GM12875 (cell line): Measurements from ENCODE around the gene LCLAT1.

Experiments
- H3K4me3 ChIP-seq: one replicate; pipeline ENCODE4 v1.5.1; 2011; ENCODE audit warnings: low read depth, low read length, control low read depth
- TF ChIP-seq, protein P1 (sequence below): IDR thresholded peaks from 2 replicates; pipeline ENCODE4 v1.5.1; 2011; ENCODE audit warnings: low read depth, mild to moderate bottlenecking, control low read depth, inconsistent platforms, low read length, moderate library complexity, borderline replicate concordance; ENCODE audit not compliant: insufficient read depth

LCLAT1 gene

DNA sequence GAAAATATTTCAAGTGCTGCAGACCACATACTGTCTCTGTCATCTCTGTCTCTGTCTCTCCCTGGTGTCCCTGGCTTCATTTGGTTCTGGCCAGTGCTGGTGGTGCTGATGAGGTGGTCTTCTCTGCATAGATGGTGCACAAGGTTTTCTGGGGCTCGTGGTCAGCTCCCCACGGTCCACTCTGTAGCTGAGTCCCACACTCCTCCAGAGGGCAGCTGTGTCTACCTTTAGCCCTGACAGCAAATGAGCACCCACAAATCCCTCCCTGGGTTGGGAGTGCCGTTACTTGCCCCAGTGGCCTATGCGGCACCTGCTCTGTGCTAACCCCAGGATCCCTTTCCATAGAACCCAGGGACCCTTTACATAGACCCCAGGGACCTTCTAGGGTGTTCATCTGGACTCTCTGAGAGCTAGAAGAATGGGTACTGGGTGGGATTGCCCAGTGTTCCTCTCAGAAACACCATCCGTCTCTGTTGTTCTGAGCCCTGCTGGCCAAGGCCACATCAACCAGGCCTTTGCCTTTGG, 230.9 kb downstream of the LCLAT1 start:
- no peak overlapping the region for H3K4me3 ChIP-seq
- TF ChIP-seq, protein P1, sequence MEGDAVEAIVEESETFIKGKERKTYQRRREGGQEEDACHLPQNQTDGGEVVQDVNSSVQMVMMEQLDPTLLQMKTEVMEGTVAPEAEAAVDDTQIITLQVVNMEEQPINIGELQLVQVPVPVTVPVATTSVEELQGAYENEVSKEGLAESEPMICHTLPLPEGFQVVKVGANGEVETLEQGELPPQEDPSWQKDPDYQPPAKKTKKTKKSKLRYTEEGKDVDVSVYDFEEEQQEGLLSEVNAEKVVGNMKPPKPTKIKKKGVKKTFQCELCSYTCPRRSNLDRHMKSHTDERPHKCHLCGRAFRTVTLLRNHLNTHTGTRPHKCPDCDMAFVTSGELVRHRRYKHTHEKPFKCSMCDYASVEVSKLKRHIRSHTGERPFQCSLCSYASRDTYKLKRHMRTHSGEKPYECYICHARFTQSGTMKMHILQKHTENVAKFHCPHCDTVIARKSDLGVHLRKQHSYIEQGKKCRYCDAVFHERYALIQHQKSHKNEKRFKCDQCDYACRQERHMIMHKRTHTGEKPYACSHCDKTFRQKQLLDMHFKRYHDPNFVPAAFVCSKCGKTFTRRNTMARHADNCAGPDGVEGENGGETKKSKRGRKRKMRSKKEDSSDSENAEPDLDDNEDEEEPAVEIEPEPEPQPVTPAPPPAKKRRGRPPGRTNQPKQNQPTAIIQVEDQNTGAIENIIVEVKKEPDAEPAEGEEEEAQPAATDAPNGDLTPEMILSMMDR = no peak

DNA sequence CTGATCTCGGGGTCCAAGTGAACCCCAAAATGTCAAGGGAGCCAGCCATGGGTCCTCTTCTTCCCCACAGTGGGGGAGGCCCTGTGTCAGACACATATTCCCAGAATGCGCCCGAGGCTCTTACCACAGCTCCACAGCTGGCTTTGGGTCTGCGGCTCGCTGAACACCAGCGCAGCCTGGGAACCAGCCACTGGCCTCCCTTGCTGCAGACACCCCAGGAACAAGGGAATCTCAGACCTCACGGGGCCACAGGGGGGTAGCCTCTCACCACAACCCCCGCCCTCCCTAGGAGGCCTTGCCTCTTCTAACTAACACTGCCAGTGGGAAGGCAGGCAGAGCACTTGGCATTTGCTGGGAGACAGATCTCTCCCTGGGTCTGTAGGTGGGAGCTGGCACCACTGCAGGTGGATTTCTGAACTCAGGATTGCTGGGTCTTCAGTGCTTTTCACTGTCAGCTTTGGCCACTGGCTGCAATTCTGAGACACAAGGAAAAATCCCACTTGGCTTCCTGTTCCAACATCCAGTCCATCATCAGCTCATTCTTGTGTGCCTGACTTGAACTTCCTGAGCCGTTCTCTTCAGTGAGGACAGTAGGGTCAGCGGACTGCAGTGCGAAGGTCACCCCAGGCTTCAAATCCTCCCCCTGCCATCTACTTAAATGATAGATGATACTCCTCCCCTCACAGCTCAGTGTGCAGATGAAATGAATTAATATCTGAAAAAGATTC, 231.5 kb downstream of the LCLAT1 start:
- TF ChIP-seq, protein P1 = no peak
- H3K4me3 ChIP-seq = no peak overlapping the region

DNA sequence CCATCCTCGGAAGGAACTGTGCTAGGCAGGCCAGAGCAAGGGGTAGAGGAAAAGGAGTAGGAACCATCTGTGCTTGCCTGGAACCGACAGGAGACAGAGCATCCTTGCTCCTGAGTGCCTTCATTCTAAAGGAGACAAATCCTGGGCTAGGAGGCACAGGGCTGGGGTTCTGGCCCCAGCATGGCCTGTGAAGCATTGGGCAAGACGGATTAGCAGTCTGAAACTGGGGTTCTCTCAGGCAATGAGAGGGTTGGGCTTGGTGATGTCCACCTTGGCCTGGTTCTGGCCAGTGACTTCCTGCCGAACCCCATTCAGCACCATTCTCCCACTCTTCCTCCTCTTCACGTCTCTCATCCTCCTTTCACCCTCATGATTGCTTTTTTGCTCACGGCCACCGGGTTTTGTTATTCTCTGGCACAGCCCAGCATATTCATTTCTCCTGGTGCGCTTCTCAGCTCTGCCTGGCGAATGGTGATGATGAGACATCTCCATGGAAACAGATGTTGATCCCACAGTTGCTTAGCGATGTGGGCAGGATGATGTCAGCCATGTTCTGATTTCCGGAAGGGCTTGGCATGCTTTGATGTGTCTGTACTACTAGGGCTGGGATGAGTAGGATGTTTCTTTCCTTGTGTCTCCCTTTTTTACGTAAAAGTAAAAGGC, 232.5 kb downstream of the LCLAT1 start:
- H3K4me3 ChIP-seq = no peak overlapping the region
- TF ChIP-seq, protein P1 = no peak

DNA sequence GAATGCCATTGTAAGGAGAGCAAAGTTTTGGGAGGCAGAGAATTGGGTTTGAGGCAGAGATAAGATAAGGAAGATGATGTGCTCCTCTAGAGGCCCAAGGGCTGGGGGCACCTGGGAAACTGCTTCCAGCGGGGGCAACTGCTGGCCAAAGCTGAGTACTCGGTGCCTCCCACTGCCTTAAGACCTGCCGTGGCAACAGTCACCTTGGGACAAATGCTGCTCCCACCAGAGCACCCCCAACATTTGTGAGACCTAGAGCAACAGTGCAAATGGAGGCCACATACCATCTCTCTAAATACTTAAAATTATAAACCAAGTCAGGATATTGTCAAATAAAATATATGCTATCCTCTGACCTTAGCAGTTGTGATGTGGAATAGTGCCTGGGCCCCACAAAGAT, 233.1 kb downstream of the LCLAT1 start:
- TF ChIP-seq, protein P1 = no peak

DNA sequence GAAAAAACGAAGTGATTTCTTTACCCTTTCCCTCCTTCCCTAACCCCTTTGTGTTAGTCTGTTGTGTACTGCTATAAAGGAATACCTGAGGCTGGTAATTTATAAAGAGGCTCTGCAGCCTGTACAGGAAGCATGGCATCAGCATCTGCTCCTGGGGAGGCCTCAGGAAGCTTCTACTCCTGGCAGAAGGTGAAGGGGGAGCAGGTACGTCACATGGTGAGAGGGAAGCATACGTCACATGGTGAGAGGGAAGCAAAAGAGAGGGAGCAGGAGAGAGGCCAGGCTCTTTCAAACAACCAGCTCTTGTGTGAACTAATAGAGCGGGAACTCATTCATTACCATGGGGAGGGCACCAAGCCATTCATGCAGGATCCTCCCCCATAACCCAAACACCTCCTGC, 234.0 kb downstream of the LCLAT1 start:
- TF ChIP-seq, protein P1 = no peak
- H3K4me3 ChIP-seq = no peak overlapping the region

More for the DNA sequence above, 233.1 kb downstream of the LCLAT1 start:
- no peak overlapping the region for H3K4me3 ChIP-seq

DNA sequence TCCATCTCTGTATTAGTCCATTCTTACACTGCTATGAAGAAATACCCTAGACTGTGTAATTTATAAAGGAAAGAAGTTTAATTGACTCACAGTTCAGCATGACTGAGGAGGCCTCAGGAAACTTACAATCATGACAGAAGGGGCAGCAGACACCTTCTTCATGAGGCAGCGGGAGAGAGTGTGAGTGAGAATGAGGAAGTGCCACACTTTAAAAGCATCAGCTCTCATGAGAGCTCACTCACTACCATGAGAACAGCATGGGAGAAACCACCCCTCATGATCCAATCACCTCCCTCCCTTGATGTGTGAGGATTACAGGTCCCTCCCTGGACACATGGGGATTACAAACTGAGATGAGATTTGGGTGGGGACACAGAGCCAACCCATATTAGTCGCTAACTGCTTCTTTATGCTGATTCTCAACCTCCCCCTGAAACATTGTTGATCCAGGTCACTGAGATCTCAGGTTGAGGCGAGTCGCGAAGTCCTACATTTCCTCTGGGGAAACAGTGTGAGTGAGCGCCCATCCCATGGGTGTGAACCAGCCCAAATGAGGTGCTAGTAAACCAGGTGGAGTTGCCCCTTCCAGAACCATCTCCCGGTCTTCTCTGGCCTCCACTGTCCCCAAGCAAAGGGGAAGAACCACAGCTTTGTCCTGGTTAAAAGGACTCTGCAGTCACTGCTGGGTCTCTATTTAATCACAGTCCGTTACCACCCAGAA, 236.3 kb downstream of the LCLAT1 start:
- no peak overlapping the region for H3K4me3 ChIP-seq
- TF ChIP-seq, protein P1 = no peak
